ENCODE data around the gene TGM4. TPM values are rescaled to one million over a fixed set of nuclear protein-coding genes. Genes with fewer than 3 reads are reported as not detected.
A peak's percentile ranks its signal among the peaks of the same experiment; 100 is the strongest.

Gene TGM4
- total RNA-seq, 1 donor from 2014 or later, result not detected

DNA sequence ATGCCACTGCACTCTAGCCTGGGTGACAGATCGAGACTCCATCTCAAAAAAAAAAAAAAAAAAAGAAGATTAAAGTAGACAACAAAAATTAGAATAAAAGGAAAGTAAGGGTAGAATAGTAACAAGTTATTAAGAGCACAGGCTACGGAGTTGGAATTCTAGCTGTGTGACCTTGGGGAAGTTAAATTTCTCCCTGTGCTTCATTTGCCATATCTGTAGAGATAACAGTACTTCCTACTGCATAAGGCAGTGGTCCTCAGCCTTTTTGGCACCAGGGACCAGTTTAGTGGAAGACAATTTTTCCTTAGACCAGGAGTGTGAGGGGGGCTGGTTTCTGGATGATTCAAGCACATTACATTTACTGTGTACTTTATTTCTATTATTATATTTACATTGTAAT lies 41.4 kb upstream of the TGM4 start:
- Mint-ChIP-seq H3K27me3 (ENCODE audit: unreplicated experiment) (no peaks in the 10 kb centered on the region), H3K4me1 (ENCODE audit: low read depth, unreplicated experiment) (no peaks in the 10 kb centered on the region), H3K27ac (ENCODE audit: unreplicated experiment) (no peak overlapping the region), H3K4me3 (ENCODE audit: unreplicated experiment) (no peak overlapping the region), H3K36me3 (ENCODE audit: unreplicated experiment) (peaks cover 14% of the 10 kb centered on the region), H3K9me3 (ENCODE audit: unreplicated experiment) (no peaks in the 10 kb centered on the region)
- TF ChIP-seq, protein P1, sequence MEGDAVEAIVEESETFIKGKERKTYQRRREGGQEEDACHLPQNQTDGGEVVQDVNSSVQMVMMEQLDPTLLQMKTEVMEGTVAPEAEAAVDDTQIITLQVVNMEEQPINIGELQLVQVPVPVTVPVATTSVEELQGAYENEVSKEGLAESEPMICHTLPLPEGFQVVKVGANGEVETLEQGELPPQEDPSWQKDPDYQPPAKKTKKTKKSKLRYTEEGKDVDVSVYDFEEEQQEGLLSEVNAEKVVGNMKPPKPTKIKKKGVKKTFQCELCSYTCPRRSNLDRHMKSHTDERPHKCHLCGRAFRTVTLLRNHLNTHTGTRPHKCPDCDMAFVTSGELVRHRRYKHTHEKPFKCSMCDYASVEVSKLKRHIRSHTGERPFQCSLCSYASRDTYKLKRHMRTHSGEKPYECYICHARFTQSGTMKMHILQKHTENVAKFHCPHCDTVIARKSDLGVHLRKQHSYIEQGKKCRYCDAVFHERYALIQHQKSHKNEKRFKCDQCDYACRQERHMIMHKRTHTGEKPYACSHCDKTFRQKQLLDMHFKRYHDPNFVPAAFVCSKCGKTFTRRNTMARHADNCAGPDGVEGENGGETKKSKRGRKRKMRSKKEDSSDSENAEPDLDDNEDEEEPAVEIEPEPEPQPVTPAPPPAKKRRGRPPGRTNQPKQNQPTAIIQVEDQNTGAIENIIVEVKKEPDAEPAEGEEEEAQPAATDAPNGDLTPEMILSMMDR (IDR thresholded peaks at IDR 0.05; ENCODE audit: partially characterized antibody, unreplicated experiment), result no peak
- DNase-seq, result no peak

DNA sequence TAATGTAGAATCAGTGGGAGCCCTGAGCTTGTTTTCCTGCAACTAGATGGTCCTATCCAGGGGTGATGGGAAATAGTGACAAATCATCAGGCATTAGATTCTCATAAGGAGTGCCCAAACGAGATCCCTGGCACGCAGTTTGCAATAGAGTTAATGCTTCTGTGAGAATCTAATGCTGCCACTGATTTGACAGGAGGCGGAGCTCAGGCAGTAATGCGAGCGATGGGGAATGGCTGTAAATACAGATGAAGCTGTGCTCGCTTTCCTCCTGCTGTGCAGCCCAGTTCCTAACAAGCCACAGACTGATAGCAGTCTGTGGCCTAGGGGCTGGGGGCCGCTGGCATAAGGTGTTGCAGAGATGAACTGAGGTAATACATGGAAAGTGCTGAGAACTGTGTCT lies 41.0 kb upstream of the TGM4 start:
- TF ChIP-seq, protein P1 (IDR thresholded peaks at IDR 0.05; ENCODE audit: partially characterized antibody, unreplicated experiment), result no peak
- Mint-ChIP-seq H3K9me3 (ENCODE audit: unreplicated experiment) (no peaks in the 10 kb centered on the region), H3K4me1 (ENCODE audit: low read depth, unreplicated experiment) (no peaks in the 10 kb centered on the region), H3K4me3 (ENCODE audit: unreplicated experiment) (no peak overlapping the region), H3K27me3 (ENCODE audit: unreplicated experiment) (no peaks in the 10 kb centered on the region), H3K27ac (ENCODE audit: unreplicated experiment) (peak overlapping the region; percentile 33), H3K36me3 (ENCODE audit: unreplicated experiment) (peaks cover 14% of the 10 kb centered on the region)
- no peak for DNase-seq

DNA sequence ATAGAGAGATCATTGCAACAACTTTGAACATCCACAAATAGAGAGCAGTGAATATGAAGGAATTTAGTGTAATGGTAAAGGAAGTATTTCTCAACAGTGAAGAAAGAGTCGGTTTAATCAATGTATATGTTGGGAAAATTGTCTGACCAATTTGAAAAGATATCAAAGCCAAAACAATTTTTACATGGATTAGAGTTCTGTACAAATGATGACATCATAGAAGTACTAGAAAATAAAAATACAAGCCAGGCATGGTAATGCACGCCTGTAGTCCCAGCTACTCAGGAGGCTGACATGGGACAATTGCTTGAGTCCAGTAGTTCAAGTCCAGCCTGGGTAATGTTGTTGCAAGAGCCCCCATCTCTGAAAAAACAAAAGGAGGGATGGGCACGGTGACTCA lies 38.7 kb upstream of the TGM4 start:
- Mint-ChIP-seq H3K4me1 (ENCODE audit: low read depth, unreplicated experiment) (no peaks in the 10 kb centered on the region), H3K27ac (ENCODE audit: unreplicated experiment) (no peak overlapping the region), H3K4me3 (ENCODE audit: unreplicated experiment) (no peak overlapping the region), H3K27me3 (ENCODE audit: unreplicated experiment) (no peaks in the 10 kb centered on the region), H3K36me3 (ENCODE audit: unreplicated experiment) (peaks cover 14% of the 10 kb centered on the region), H3K9me3 (ENCODE audit: unreplicated experiment) (no peaks in the 10 kb centered on the region)
- TF ChIP-seq, protein P1 (IDR thresholded peaks at IDR 0.05; ENCODE audit: partially characterized antibody, unreplicated experiment), result no peak
- DNase-seq, result no peak

GRCh38 chr3:44842376-44842775 lies 32.0 kb upstream of the TGM4 start:
- DNase-seq, result no peak
- Mint-ChIP-seq H3K27me3 (ENCODE audit: unreplicated experiment) (no peaks in the 10 kb centered on the region), H3K27ac (ENCODE audit: unreplicated experiment) (no peak overlapping the region), H3K9me3 (ENCODE audit: unreplicated experiment) (no peaks in the 10 kb centered on the region), H3K4me1 (ENCODE audit: low read depth, unreplicated experiment) (no peaks in the 10 kb centered on the region), H3K36me3 (ENCODE audit: unreplicated experiment) (no peaks in the 10 kb centered on the region), H3K4me3 (ENCODE audit: unreplicated experiment) (no peak overlapping the region)
- TF ChIP-seq, protein P1 (IDR thresholded peaks at IDR 0.05; ENCODE audit: partially characterized antibody, unreplicated experiment), result no peak

GRCh38 chr3:44845528-44846520 lies 28.6 kb upstream of the TGM4 start:
- DNase-seq, result no peak
- Mint-ChIP-seq H3K4me3 (ENCODE audit: unreplicated experiment) (no peak overlapping the region), H3K27ac (ENCODE audit: unreplicated experiment) (no peak overlapping the region), H3K9me3 (ENCODE audit: unreplicated experiment) (no peaks in the 10 kb centered on the region), H3K4me1 (ENCODE audit: low read depth, unreplicated experiment) (no peaks in the 10 kb centered on the region), H3K27me3 (ENCODE audit: unreplicated experiment) (no peaks in the 10 kb centered on the region), H3K36me3 (ENCODE audit: unreplicated experiment) (no peaks in the 10 kb centered on the region)
- TF ChIP-seq, protein P1 (IDR thresholded peaks at IDR 0.05; ENCODE audit: partially characterized antibody, unreplicated experiment), result no peak
